IMR-90 (cell line): Measurements from ENCODE around the gene PTAR1. TPM values are rescaled to one million over a fixed set of nuclear protein-coding genes. Genes with fewer than 3 reads are reported as not detected.

Source experiments
- ATAC-seq: fragments of 200-7000 bp; cut with Tn5 transposase; 2 replicates; pipeline ENCODE4 v1.9.1; 2020; ENCODE audit warnings: low read depth, mild to moderate bottlenecking, moderate library complexity
- BruUV-seq: library from RNA; stranded (reverse); fragments of 400-500 nt; replicated peaks from 2 replicates; lab custom pipeline; 2021; lab: Mats Ljungman, UMichigan
- CTCF ChIA-PET: fragments of 300-600 bp; formaldehyde crosslinking; extraction: SDS; loops from one replicate; lab custom pipeline; 2021; ENCODE audit warnings: antibody characterized with exemption; lab: Yijun Ruan, JAX
- POLR2A ChIA-PET: fragments of 300-600 bp; sonication (Branson Sonifier 250); formaldehyde crosslinking; loops from one replicate; lab custom pipeline; 2022; ENCODE audit warnings: antibody characterized with exemption; ENCODE audit not compliant: unreplicated experiment; lab: Charles Lee
- DNase-seq: peaks from one replicate; pipeline ENCODE4 v3.0.0; 2013
- H2AFZ ChIP-seq: replicated peaks from 2 replicates; pipeline ENCODE3; 2013; ENCODE audit warnings: low read length, mild to moderate bottlenecking; ENCODE audit not compliant: poor library complexity
- H2AK5ac ChIP-seq: 2 replicates; pipeline ENCODE4 v1.6.1; 2013; ENCODE audit warnings: low read depth, low read length, inconsistent platforms
- H2AK9ac ChIP-seq: replicated peaks from 2 replicates; pipeline ENCODE3; 2013; ENCODE audit warnings: mild to moderate bottlenecking, low read depth, low read length, moderate library complexity; ENCODE audit not compliant: poor library complexity
- H2BK120ac ChIP-seq: 2 replicates; pipeline ENCODE4 v1.6.1; 2013; ENCODE audit warnings: low read depth, low read length, inconsistent platforms
- H2BK15ac ChIP-seq: 3 replicates; pipeline ENCODE4 v1.6.1; 2013; ENCODE audit warnings: low read depth, low read length, inconsistent platforms
- H2BK20ac ChIP-seq: 2 replicates; pipeline ENCODE4 v1.6.1; 2013; ENCODE audit warnings: low read depth, mild to moderate bottlenecking, inconsistent platforms, low read length, moderate library complexity
- H2BK5ac ChIP-seq: 2 replicates; pipeline ENCODE4 v1.6.1; 2013; ENCODE audit warnings: mild to moderate bottlenecking, low read depth, low read length, inconsistent platforms; ENCODE audit not compliant: poor library complexity, severe bottlenecking
- H3K14ac ChIP-seq: replicated peaks from 2 replicates; pipeline ENCODE4 v1.6.1; 2013; ENCODE audit warnings: low read depth, low read length, inconsistent platforms
- H3K18ac ChIP-seq: 2 replicates; pipeline ENCODE4 v1.6.1; 2013; ENCODE audit warnings: low read depth, low read length, control low read depth
- H3K23ac ChIP-seq: 2 replicates; pipeline ENCODE4 v1.6.1; 2013; ENCODE audit warnings: low read depth, low read length, inconsistent platforms
- H3K27ac ChIP-seq: 2 replicates; pipeline ENCODE4 v1.5.1; 2013; ENCODE audit warnings: mild to moderate bottlenecking, control low read depth, low read length; ENCODE audit not compliant: insufficient read depth
- H3K27me3 ChIP-seq: 2 replicates; pipeline ENCODE4 v1.6.1; 2013; ENCODE audit warnings: low read length; ENCODE audit not compliant: control insufficient read depth, insufficient read depth
- H3K36me3 ChIP-seq: 2 replicates; pipeline ENCODE4 v1.6.1; 2013; ENCODE audit warnings: low read length, mixed read lengths; ENCODE audit not compliant: control insufficient read depth, insufficient read depth
- H3K4ac ChIP-seq: 2 replicates; pipeline ENCODE4 v1.6.1; 2013; ENCODE audit warnings: low read depth, low read length, inconsistent platforms
- H3K4me1 ChIP-seq: 2 replicates; pipeline ENCODE4 v1.6.1; 2013; ENCODE audit warnings: low read length, mixed read lengths; ENCODE audit not compliant: control insufficient read depth, insufficient read depth
- H3K4me2 ChIP-seq: 2 replicates; pipeline ENCODE4 v1.6.1; 2013; ENCODE audit warnings: low read depth, mild to moderate bottlenecking, control low read depth, low read length, moderate library complexity
- H3K4me3 ChIP-seq: 2 replicates; pipeline ENCODE4 v1.5.1; 2013; ENCODE audit warnings: low read depth, mild to moderate bottlenecking, control low read depth, low read length, moderate library complexity; ENCODE audit not compliant: insufficient read depth
- H3K56ac ChIP-seq: 2 replicates; pipeline ENCODE4 v1.6.1; 2013; ENCODE audit warnings: low read length, inconsistent platforms; ENCODE audit not compliant: insufficient read depth; ENCODE audit errors: extremely low read depth
- H3K79me1 ChIP-seq, 2 experiments: 2 replicates each; pipeline ENCODE4 v1.6.1; 2013; ENCODE audit warnings: low read length in 2 of 2, inconsistent platforms in 1 of 2, low read depth in 1 of 2
- H3K9ac ChIP-seq: 2 replicates; pipeline ENCODE4 v1.6.1; 2013; ENCODE audit warnings: low read depth, low read length, control low read depth
- H3K9me1 ChIP-seq: 2 replicates; pipeline ENCODE4 v1.6.1; 2013; ENCODE audit warnings: low read length, inconsistent platforms; ENCODE audit not compliant: insufficient read depth
- H3K9me3 ChIP-seq: 2 replicates; pipeline ENCODE4 v1.6.1; 2013; ENCODE audit warnings: low read length; ENCODE audit not compliant: control insufficient read depth, insufficient read depth
- H4K20me1 ChIP-seq: 2 replicates; pipeline ENCODE4 v1.6.1; 2013; ENCODE audit warnings: low read length, inconsistent platforms; ENCODE audit not compliant: insufficient read depth
- H4K5ac ChIP-seq: 2 replicates; pipeline ENCODE4 v1.6.1; 2013; ENCODE audit warnings: mild to moderate bottlenecking, low read depth, low read length, control low read depth
- H4K8ac ChIP-seq, 2 experiments: 2 replicates each; pipeline ENCODE4 v1.6.1; 2013; ENCODE audit warnings: low read depth in 2 of 2, low read length in 2 of 2, control low read depth in 1 of 2, inconsistent platforms in 1 of 2
- H4K91ac ChIP-seq: 2 replicates; pipeline ENCODE4 v1.6.1; 2013; ENCODE audit warnings: low read depth, low read length, inconsistent platforms; ENCODE audit not compliant: insufficient read depth
- BHLHE40 ChIP-seq: fragments of 150-350 bp; IDR thresholded peaks from 2 replicates; pipeline ENCODE4 v1.6.1; 2016; ENCODE audit warnings: mild to moderate bottlenecking, low read depth, low read length
- CHD1 ChIP-seq: IDR thresholded peaks from 2 replicates; pipeline ENCODE4 v1.6.1; 2012; ENCODE audit warnings: low read depth, low read length, improper control_type of control experiment
- FOS ChIP-seq: fragments of 150-350 bp; IDR thresholded peaks from 2 replicates; pipeline ENCODE4 v1.6.1; 2016; ENCODE audit warnings: low read depth, low read length
- MAFK ChIP-seq: IDR thresholded peaks from 2 replicates; pipeline ENCODE4 v1.6.1; 2012; ENCODE audit warnings: low read depth, low read length, improper control_type of control experiment
- MAZ ChIP-seq: IDR thresholded peaks from 2 replicates; pipeline ENCODE4 v1.6.1; 2012; ENCODE audit warnings: low read depth, mild to moderate bottlenecking, low read length, improper control_type of control experiment, moderate library complexity, borderline replicate concordance
- MXI1 ChIP-seq: IDR thresholded peaks from 2 replicates; pipeline ENCODE4 v1.6.1; 2012; ENCODE audit warnings: low read depth, mild to moderate bottlenecking, low read length, moderate library complexity, borderline replicate concordance
- NFE2L2 ChIP-seq: fragments of 150-350 bp; IDR thresholded peaks from 2 replicates; pipeline ENCODE4 v1.6.1; 2016; ENCODE audit warnings: low read depth, mild to moderate bottlenecking, low read length
- POLR2A ChIP-seq: IDR thresholded peaks from 2 replicates; pipeline ENCODE4 v1.6.1; 2012; ENCODE audit warnings: mild to moderate bottlenecking, low read depth, low read length
- RAD21 ChIP-seq: IDR thresholded peaks from 2 replicates; pipeline ENCODE4 v1.6.1; 2012; ENCODE audit warnings: low read length, improper control_type of control experiment
- RCOR1 ChIP-seq: IDR thresholded peaks from 2 replicates; pipeline ENCODE4 v1.6.1; 2012; ENCODE audit warnings: mild to moderate bottlenecking, low read length, improper control_type of control experiment; ENCODE audit not compliant: insufficient replicate concordance
- RFX5 ChIP-seq: IDR thresholded peaks from 2 replicates; pipeline ENCODE4 v1.8.0; 2012; ENCODE audit warnings: low read depth, mild to moderate bottlenecking, low read length, moderate library complexity
- SMC3 ChIP-seq: fragments of 150-350 bp; IDR thresholded peaks from 2 replicates; pipeline ENCODE4 v1.6.1; 2016; ENCODE audit warnings: low read depth, mild to moderate bottlenecking, antibody characterized with exemption, low read length, moderate library complexity
- WGBS, 2 experiments: methylation state at CpG; one replicate each; pipeline versions ENCODE4 v1.1.5 to v1.1.7; 2013; ENCODE audit warnings: missing lambda C conversion rate in 2 of 2; ENCODE audit not compliant: insufficient read length in 1 of 2; ENCODE audit errors: extremely low coverage in 2 of 2; 5-methylcytosine and 5-hydroxymethylcytosine counted together
- dilution Hi-C: fragments of 300-500 bp; cut with HindIII; formaldehyde crosslinking; loops from one replicate; pipeline ENCODE4 v1.14.3; 2018; ENCODE audit warnings: low sequenced_read_pairs; ENCODE audit not compliant: unreplicated experiment
- in situ Hi-C: fragments of 300-500 bp; cut with MboI; formaldehyde crosslinking; loops from 3 replicates; pipeline ENCODE4 v1.14.3; 2019; ENCODE audit warnings: low sequenced_read_pairs, inconsistent platforms, mixed read lengths
- intact Hi-C: fragments of 100-400 bp; cut with micrococcal nuclease; formaldehyde crosslinking; loops from 2 replicates; pipeline ENCODE4 v1.10.0; 2022
- polyA plus RNA-seq, 3 experiments: library from polyadenylated mRNA; depleted of rRNA; stranded (reverse); fragments of >200 nt; gene quantifications; 2 replicates each; pipeline ENCODE4 v1.2.3, GENCODE V29; 2012; ENCODE audit warnings: low replicate concordance in 1 of 3
- total RNA-seq: library from RNA; depleted of rRNA; stranded (reverse); fragments of >200 nt; gene quantifications from 2 replicates; pipeline ENCODE4 v1.2.3, GENCODE V29; 2012
- TF ChIP-seq, protein P1 (sequence below): fragments of 150-350 bp; IDR thresholded peaks from 2 replicates; pipeline ENCODE4 v1.6.1; 2017; ENCODE audit warnings: mild to moderate bottlenecking, antibody characterized with exemption, low read length, low read depth

Gene PTAR1
- total and polyA plus RNA-seq, 2 of the 4 experiments (the other 2 are of a cell fraction) = 10.6 to 110 TPM

GRCh38 chr9:69762527-69762926 lies 2.7 kb upstream of the PTAR1 start:
- H4K8ac ChIP-seq = peak overlapping the region in 1 of 2 experiments; percentile 80; a peak in 2 of 4 replicates
- no peak overlapping the region for H3K4me3 ChIP-seq
- no peak overlapping the region for H2AK5ac ChIP-seq
- H3K9me3 ChIP-seq = no peaks in the 10 kb centered on the region
- no peaks in the 10 kb centered on the region for H4K20me1 ChIP-seq
- H3K23ac ChIP-seq = 0 out of 2 replicates have a peak overlapping the region, but pooled peaks have one; percentile 15
- H2BK15ac ChIP-seq = no peak overlapping the region
- peak overlapping the region; percentile 58; the same call in 1 of the 2 replicates for H3K4me2 ChIP-seq
- H3K9ac ChIP-seq = no peak overlapping the region
- peaks cover 1% of the 10 kb centered on the region; the same call in 1 of the 2 replicates for H3K4me1 ChIP-seq
- WGBS, 2 experiments = no CpG with 5 or more reads among the region's 1 CpG
- TF ChIP-seq RCOR1 (no peak), SMC3 (no peak), NFE2L2 (no peak), MAZ (no peak), RFX5 (no peak), FOS (no peak), RAD21 (no peak), MAFK (no peak), CHD1 (no peak), BHLHE40 (no peak), POLR2A (no peak), MXI1 (no peak)
- TF ChIP-seq, protein P1, sequence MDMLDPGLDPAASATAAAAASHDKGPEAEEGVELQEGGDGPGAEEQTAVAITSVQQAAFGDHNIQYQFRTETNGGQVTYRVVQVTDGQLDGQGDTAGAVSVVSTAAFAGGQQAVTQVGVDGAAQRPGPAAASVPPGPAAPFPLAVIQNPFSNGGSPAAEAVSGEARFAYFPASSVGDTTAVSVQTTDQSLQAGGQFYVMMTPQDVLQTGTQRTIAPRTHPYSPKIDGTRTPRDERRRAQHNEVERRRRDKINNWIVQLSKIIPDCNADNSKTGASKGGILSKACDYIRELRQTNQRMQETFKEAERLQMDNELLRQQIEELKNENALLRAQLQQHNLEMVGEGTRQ = no peak
- H2AK9ac ChIP-seq = no peak overlapping the region
- no peak overlapping the region for H3K14ac ChIP-seq
- 0 out of 2 replicates have a peak overlapping the region, but pooled peaks have one; percentile 49 for H2BK20ac ChIP-seq
- peak overlapping the region; percentile 60; the same call in 1 of the 2 replicates for H3K4ac ChIP-seq
- H3K18ac ChIP-seq = peak overlapping the region; percentile 83; the same call in 1 of the 2 replicates
- H4K91ac ChIP-seq = no peak overlapping the region
- no TSS peak for BruUV-seq
- ChIA-PET CTCF (no interaction called here), POLR2A (no interaction called here)
- H2AFZ ChIP-seq = no peak overlapping the region
- H2BK5ac ChIP-seq = peak overlapping the region; percentile 94
- no peaks in the 10 kb centered on the region for H3K36me3 ChIP-seq
- H3K56ac ChIP-seq = no peak overlapping the region
- H3K27ac ChIP-seq = no peak overlapping the region; the same call in 1 of the 2 replicates
- H4K5ac ChIP-seq = peak overlapping the region; percentile 63; the same call in 1 of the 2 replicates
- H2BK120ac ChIP-seq = peak overlapping the region; percentile 81; the same call in 1 of the 2 replicates
- H3K79me1 ChIP-seq = peaks cover 3 to 14% of the 10 kb centered on the region in 2 experiments; a peak in 2 of 4 replicates
- H3K9me1 ChIP-seq = no peaks in the 10 kb centered on the region
- in situ Hi-C loops (no loop called here), dilution Hi-C loops (no loop called here), intact Hi-C loops (no loop called here)
- ATAC-seq = no peak
- H3K27me3 ChIP-seq = no peaks in the 10 kb centered on the region
- DNase-seq = peak; percentile 48
